K562 (cell line): ENCODE measurements around the gene JPT1. TPM values are rescaled to one million over a fixed set of nuclear protein-coding genes. Genes with fewer than 3 reads are reported as not detected.

ENCODE experiments used
- ARID4B ChIP-seq: sonication (generic); formaldehyde crosslinking; IDR thresholded peaks from 2 replicates; pipeline ENCODE4 v1.8.0; 2022; ENCODE audit warnings: mild to moderate bottlenecking, missing genetic modification reagents
- FOXK1 ChIP-seq: sonication (generic); formaldehyde crosslinking; IDR thresholded peaks from 2 replicates; pipeline ENCODE4 v1.8.0; 2022; ENCODE audit warnings: missing genetic modification reagents, mild to moderate bottlenecking, borderline replicate concordance
- NFE2 ChIP-seq: IDR thresholded peaks from 2 replicates; pipeline ENCODE4 v1.6.1; 2014; ENCODE audit warnings: antibody characterized with exemption, low read depth
- ZBTB43 ChIP-seq: sonication (generic); formaldehyde crosslinking; IDR thresholded peaks from 2 replicates; pipeline ENCODE4 v1.8.0; 2023; ENCODE audit warnings: mild to moderate bottlenecking, missing genetic modification reagents
- ZNF217 ChIP-seq: sonication (generic); formaldehyde crosslinking; IDR thresholded peaks from 2 replicates; pipeline ENCODE4 v1.8.0; 2022; ENCODE audit warnings: mild to moderate bottlenecking, missing genetic modification reagents
- ZNF695 ChIP-seq: fragments of 450-650 bp; formaldehyde crosslinking; IDR thresholded peaks from 2 replicates; pipeline ENCODE4 v1.4.0; 2020; ENCODE audit warnings: mild to moderate bottlenecking, moderate library complexity
- polyA plus RNA-seq, 8 experiments: library from polyadenylated mRNA; depleted of rRNA in 4 of 8; stranded (reverse) in 5 of 8; unstranded in 3 of 8; fragments of >200 nt; fragmentation: Nextera tagmentation in 2 of 8; fragmentation: Illumina TruSeq in 1 of 8; extraction: Ambion mirVana in 2 of 8; extraction: Trizol in 1 of 8; gene quantifications; 2 replicates each; pipeline versions ENCODE4 v1.2.1 to v1.2.3, GENCODE V29; 2011 to 2014; ENCODE audit warnings: inconsistent platforms in 1 of 8, missing spikeins in 1 of 8
- total RNA-seq, 7 experiments: library from RNA; depleted of rRNA in 6 of 7; stranded (reverse); fragments of >200 nt in 6 of 7; fragmentation: Illumina TruSeq in 2 of 7; extraction: Trizol in 2 of 7; gene quantifications; 2 replicates each; pipeline versions ENCODE4 v1.2.1 to v1.2.3, GENCODE V29; 2011 to 2021; ENCODE audit warnings: low replicate concordance in 1 of 7
- TF ChIP-seq, protein P1 (sequence below): fragments of 450-650 bp; IDR thresholded peaks from 2 replicates; pipeline ENCODE4 v1.6.1; 2016; ENCODE audit warnings: mild to moderate bottlenecking, moderate library complexity

The JPT1 gene
- total and polyA plus RNA-seq, 9 of the 15 experiments (the other 6 are each of a cell fraction or from before 2014, with no cell fraction given) = 56.7 to 292 (median 144) TPM

- TF ChIP-seq ZBTB43 (CRISPR knock-in tag) (no peak), ZNF217 (CRISPR knock-in tag) (no peak), FOXK1 (no peak), NFE2 (no peak), ZNF695 (CRISPR knock-in tag) (no peak), ARID4B (CRISPR knock-in tag) (no peak)
- TF ChIP-seq, protein P1, sequence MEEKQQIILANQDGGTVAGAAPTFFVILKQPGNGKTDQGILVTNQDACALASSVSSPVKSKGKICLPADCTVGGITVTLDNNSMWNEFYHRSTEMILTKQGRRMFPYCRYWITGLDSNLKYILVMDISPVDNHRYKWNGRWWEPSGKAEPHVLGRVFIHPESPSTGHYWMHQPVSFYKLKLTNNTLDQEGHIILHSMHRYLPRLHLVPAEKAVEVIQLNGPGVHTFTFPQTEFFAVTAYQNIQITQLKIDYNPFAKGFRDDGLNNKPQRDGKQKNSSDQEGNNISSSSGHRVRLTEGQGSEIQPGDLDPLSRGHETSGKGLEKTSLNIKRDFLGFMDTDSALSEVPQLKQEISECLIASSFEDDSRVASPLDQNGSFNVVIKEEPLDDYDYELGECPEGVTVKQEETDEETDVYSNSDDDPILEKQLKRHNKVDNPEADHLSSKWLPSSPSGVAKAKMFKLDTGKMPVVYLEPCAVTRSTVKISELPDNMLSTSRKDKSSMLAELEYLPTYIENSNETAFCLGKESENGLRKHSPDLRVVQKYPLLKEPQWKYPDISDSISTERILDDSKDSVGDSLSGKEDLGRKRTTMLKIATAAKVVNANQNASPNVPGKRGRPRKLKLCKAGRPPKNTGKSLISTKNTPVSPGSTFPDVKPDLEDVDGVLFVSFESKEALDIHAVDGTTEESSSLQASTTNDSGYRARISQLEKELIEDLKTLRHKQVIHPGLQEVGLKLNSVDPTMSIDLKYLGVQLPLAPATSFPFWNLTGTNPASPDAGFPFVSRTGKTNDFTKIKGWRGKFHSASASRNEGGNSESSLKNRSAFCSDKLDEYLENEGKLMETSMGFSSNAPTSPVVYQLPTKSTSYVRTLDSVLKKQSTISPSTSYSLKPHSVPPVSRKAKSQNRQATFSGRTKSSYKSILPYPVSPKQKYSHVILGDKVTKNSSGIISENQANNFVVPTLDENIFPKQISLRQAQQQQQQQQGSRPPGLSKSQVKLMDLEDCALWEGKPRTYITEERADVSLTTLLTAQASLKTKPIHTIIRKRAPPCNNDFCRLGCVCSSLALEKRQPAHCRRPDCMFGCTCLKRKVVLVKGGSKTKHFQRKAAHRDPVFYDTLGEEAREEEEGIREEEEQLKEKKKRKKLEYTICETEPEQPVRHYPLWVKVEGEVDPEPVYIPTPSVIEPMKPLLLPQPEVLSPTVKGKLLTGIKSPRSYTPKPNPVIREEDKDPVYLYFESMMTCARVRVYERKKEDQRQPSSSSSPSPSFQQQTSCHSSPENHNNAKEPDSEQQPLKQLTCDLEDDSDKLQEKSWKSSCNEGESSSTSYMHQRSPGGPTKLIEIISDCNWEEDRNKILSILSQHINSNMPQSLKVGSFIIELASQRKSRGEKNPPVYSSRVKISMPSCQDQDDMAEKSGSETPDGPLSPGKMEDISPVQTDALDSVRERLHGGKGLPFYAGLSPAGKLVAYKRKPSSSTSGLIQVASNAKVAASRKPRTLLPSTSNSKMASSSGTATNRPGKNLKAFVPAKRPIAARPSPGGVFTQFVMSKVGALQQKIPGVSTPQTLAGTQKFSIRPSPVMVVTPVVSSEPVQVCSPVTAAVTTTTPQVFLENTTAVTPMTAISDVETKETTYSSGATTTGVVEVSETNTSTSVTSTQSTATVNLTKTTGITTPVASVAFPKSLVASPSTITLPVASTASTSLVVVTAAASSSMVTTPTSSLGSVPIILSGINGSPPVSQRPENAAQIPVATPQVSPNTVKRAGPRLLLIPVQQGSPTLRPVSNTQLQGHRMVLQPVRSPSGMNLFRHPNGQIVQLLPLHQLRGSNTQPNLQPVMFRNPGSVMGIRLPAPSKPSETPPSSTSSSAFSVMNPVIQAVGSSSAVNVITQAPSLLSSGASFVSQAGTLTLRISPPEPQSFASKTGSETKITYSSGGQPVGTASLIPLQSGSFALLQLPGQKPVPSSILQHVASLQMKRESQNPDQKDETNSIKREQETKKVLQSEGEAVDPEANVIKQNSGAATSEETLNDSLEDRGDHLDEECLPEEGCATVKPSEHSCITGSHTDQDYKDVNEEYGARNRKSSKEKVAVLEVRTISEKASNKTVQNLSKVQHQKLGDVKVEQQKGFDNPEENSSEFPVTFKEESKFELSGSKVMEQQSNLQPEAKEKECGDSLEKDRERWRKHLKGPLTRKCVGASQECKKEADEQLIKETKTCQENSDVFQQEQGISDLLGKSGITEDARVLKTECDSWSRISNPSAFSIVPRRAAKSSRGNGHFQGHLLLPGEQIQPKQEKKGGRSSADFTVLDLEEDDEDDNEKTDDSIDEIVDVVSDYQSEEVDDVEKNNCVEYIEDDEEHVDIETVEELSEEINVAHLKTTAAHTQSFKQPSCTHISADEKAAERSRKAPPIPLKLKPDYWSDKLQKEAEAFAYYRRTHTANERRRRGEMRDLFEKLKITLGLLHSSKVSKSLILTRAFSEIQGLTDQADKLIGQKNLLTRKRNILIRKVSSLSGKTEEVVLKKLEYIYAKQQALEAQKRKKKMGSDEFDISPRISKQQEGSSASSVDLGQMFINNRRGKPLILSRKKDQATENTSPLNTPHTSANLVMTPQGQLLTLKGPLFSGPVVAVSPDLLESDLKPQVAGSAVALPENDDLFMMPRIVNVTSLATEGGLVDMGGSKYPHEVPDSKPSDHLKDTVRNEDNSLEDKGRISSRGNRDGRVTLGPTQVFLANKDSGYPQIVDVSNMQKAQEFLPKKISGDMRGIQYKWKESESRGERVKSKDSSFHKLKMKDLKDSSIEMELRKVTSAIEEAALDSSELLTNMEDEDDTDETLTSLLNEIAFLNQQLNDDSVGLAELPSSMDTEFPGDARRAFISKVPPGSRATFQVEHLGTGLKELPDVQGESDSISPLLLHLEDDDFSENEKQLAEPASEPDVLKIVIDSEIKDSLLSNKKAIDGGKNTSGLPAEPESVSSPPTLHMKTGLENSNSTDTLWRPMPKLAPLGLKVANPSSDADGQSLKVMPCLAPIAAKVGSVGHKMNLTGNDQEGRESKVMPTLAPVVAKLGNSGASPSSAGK = no peak
Measured at GRCh38 chr17:75182569-75183436, 28.5 kb upstream of the JPT1 start, which contains the start of gene SUMO2 (continued).
